SKM-1 treated with dmso at 0.1 percent for 144 hours (cell line): ENCODE results near the gene CCNK.

Source experiments
- DNase-seq: peaks from one replicate; lab custom pipeline; 2025; ENCODE audit not compliant: unreplicated experiment; lab: John Stamatoyannopoulos, UW

Gene CCNK

DNA sequence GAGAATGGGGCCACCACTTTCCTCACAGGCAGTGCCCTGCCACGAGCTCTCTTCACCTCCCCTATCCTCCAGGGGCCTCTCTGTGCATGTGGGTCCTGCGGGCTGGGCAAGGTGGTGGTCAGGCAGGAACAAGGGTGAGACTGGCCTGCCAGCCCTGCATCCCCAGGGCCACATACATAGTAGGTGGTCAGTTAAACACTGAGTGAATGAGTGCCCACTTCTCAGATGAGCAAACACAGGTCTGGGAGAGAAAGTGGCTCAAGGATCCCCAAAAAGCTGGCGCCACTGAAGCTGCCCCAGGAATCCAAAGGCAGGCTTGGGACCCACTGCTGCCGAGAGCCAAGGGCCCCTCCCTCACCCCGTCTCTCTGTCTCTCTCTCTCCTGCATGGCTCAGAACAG is 51.1 kb downstream of the CCNK start:
- DNase-seq, result no peak

DNA sequence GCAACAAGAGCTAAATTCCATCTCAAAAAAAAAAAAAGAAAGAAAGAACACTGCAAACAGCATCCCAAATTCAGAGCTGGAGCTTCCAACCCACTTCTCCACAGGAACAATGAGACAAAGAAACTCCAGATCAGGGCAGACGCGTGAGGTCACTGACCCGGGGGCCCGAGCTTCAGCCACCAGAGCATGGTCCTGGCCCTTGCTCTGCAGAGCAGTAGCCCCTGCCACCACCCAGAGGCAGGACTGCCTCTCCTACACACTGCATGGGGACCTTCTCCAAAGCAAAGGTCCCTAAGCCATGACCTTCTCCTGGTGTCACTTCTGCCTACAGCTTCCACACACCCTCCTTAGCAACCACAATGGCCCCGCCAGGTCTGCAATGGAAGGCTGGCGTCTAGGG is 53.1 kb downstream of the CCNK start:
- DNase-seq, result no peak

DNA sequence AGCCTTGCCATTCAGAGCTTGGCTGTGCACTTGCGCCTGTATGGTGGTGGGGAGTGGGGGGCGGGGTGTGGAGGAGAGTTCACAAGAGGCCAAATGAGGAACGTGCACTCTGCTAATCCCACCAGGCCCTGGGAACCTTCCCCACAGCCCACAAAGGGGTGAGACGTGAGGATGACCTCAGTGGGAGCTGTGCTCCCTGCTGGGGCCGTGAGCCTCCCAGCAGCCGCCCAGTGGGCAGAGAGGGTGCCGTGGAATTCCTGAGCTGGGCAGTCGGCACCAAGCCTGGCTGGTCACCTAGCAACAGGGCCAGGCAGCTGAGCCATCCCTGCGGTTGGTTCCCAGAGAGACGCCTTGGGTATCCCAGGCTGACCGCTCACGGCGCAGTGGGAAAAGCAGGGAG is 53.7 kb downstream of the CCNK start:
- DNase-seq, result no peak

DNA sequence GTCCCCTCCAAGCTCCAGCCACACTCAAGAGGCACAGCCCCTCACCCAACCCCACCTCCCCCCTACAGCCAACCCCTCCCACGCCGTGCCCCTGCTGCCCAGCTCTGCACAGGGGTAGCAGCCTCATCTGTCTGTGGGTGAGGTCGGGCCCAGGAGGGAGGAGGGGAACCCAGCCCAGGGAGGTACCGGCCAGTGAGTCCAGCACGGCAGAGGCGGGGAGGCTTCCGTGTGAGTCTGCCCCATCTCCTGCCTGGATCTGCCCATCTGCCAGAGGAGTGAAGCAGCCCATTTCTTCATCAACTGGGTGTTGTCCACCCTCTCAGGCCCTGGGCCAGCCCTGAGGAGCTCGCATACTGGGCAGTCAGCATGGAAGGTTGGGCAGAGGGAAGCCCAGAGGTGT is 54.2 kb downstream of the CCNK start:
- no peak for DNase-seq

DNA sequence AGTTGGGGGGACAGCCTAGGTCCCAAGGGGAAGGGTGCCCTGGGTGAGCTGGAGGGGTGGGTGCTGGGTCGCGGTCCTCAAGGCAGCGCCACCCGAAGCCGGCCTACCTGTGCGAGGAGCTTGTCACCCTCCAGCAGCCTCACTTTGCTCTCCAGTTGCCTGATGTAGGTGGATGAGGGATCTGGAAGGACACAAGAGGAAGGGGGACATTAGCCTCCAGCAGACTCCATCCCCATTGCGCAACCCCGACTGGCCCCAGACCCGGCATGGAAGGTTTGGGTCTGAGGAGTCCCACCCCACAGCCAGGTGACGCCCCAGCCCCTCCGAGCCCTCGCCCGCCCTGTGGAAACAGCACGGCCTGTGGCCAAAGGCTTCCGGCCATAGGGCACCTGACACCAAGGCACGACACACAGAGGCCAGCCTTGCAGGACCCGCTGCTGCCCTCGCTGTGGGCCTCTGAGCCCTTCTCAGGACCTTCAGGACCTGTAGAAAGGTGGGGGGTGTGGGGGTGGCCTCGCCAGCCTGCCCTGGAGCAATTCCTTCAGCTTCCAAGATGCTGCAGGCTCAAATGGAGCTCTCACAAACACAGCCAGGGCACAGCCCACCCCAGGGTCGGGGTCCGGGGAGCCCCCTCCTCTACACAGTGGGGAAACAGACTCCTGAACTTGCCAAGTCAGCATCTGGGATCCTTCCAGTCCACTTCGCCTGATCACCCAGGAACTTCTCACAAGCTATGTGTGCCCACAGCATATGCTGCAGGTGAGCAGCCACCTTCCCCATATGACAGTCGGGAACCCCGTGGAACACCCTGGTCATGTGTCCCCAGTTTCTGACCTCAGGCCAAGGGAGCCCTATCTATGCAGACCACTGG is 54.9 kb downstream of the CCNK start:
- DNase-seq, result no peak

DNA sequence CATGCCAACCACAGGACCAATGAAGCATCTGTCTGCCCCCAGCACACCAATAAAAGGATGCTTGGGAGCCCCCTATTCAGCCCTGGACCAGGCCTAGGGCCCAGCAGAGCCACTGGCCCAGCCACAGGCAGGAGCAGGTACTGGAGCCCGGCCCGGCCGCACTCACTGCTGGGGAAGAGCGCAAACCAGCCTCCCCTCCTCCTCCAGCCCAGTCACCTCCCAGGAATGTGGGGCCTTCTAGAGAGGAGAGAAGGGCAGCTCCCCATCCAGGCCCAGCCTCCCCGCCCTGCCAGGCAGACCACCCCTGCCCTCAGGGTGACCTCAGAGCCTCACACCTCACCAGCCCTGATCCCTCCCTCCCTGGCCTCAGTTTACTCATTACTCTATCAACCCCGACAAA is 56.2 kb downstream of the CCNK start:
- DNase-seq, result no peak

DNA sequence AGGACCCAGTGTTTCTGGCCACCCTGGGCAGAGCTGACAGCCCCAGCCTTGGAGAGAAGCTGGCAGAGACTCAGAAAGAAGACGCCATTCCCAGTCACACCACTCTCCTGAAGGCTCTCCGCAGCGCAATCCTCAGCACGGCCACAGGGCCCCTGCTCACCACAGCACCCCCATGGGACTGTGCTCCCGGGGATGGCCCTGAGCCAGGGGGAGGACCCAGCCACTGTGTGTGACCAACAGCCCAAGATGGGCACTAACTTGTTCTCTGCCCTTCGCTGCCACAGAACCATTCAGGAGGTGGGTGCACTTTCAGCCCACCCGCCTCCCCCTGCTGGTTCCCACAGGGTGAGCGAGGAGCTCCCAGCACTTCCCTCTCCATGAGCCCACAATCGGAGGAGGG is 57.1 kb downstream of the CCNK start:
- no peak for DNase-seq

DNA sequence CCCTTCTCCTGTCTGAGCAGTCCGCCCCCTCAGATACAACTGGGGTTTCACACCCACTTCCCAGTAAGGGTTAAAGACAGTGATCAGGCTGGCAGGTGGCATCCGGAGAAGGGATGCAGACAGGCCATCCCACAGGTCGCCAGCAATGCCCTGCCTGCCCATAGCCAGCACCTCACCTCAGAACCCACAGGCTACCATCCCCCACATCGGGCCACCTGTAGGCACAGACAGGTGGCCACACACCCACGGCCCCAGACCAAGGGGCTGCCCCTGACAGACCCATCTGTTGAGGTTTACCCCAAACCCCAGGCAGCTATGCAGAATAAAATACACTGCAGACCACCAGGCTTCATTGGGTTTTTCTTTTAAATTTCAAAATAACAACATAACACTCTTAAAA is 57.5 kb downstream of the CCNK start:
- no peak for DNase-seq

DNA sequence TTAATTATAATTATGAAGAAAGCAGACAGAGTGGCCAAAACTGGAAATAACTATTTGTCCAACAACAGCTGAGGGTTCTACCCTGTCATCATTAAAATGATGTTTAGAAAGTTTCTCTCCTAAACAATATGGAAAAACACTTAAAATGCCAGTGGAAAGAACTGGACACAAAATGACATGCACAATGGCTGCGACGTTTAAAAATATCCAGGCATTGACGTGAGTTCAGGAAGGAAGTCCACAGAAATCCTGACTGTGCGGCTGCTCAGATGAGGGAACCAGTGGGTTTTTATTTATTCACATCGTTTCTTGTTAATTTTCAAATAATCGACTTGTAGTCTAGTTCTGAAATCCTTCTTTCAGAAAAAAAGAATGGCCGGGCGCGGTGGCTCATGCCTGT is 58.3 kb downstream of the CCNK start:
- no peak for DNase-seq

DNA sequence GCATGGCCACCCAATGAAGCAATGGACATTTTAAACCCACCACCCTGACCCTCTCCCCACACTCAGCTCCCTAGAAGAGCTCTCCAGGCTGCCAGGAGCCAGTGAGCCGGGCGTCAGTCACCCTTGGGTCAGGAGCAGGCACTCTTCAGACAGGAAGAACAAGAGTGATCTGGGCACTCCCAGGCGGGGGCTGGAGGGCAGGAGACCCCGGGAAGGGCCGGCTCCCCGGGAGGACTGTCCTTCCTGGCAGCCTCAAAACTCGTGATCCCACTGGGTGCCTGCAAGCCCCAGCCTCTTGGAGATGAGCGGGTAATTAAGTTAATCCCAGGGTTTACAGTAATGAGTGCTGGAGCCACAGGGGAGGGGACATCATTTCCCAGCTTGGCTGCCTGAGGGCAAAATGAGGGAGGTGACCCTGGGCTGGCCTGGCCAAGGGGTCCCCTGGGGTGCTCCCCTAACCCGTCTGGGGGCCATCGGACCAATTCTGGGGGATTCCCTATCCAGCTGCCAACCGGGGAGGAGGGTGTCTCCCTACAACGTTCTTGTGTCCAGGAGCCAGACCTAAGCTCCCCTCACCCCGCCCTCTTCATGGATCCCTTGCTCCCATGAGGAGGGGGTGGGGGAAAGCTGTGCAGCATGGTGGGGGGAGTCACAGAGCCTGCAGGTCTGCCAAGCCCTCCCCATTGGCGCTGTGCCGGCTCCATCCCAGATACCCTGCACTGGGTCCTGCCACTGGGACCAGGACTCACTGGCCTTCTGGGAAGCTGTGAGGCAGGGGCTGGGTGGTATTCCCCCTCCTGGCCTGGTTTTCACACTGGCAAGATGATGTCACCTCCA is 59.2 kb downstream of the CCNK start:
- no peak for DNase-seq

DNA sequence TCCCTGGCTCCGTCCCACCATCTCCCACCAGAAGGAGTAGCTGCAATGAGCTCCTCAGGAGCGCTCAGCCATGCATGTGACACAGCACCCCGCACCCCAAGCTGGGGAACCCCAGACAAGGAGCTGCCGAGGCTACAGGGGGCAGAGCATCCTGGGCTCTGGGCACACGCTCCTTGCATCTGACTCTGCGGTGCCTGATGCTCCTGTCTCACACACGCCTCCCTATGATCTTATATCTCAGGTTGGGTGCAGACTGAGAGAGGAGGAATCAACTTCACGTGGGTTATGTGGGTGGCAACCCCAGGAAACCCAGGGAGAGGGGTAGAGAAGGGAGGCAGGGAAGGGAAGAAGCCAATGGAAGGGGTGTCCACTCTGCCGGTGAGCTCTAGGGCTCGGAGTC is 60.0 kb downstream of the CCNK start:
- no peak for DNase-seq

DNA sequence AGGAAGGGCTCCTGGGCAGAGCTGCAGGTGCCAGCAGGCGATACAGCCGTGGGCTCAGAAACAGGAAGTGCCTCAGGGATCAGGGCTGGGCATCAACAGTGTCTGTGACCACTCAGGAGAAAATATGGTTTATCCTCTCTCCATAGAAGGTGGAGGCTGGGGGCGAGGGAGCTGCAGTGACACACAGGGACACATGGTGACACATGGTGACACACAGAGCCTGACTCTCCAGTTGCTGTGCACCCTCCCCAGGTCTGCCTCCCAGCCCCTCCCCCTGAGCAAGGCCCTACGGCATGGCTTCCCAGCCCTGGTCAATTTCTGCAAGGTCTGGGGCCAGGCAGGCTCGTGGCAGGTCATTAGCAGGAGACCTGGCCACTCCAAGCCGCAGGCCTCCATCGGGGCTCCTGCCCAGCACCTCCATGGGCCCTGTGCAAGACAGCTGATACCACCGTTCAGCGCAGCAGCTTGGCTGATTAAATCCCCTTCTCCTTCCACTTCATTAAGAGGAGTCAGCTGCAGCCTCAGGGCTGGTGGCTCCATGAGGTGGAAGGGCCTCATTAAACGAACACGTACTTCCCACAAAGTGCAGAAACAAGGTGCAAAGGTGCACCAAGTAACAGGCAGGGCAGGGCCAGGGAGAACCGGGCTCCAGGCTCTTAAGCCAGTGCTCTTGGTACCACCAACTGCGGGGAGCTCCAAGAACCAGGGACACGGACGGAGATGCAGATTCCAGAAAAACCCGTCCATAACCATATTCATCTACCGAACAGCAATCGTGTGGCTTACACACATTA is 60.7 kb downstream of the CCNK start:
- DNase-seq, result no peak

DNA sequence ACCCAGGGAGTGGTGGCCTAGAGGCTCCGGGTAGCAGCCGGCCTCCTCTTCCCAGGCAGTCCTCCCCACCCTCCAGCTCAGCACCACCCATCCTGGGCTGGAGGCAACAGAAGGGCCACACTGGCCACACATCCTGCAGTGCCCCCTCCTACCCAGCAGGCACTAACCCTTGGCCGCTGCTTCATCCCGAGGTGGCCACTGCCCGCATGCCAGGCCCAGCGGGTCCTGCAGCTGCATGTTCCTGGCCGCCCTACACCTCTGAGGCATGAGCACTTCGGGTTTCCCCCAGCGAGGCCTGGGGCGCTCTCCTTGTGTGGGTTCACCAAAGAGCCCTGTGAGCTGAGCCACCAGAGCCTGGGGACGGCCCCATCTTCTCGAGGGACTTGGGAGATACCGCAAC is 61.4 kb downstream of the CCNK start:
- DNase-seq, result no peak

DNA sequence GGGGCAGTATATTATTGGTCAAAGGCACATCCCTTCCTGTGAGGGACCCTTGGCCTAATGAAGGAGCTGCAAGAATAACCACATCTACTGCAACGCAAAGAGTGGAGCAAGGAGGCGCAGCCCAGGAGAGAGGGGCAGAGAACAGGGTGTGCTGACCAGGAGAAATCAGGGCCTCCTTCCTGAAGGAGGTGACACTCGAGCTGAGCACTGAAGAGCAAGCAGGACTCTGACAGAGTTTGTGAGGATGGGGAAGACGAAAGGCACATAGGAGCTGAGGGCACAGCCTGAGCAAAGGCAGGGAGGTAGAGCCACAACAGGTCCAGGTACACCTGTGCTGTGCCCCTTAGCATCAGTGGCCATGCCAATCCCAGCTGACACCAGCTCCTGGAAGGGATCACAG is 62.2 kb downstream of the CCNK start:
- DNase-seq, result no peak

DNA sequence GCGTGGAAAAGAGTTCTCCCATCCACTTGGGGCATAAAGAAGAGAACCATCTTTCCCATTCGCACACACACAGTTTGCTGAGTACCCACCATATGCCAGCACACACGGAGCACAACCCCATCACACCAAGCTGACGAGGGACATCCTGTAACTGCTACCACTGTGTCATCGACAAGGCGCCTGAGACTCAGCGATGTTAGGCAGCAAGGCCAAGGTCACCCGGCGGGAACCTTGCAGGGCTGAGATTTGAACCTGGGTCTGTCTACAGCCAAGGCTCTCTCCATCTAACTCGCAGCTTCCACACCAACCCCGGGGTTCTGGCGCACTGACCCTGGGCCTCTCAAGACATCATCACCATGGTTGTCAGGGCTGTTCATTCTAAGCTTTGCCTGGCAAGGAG is 62.8 kb downstream of the CCNK start:
- no peak for DNase-seq

DNA sequence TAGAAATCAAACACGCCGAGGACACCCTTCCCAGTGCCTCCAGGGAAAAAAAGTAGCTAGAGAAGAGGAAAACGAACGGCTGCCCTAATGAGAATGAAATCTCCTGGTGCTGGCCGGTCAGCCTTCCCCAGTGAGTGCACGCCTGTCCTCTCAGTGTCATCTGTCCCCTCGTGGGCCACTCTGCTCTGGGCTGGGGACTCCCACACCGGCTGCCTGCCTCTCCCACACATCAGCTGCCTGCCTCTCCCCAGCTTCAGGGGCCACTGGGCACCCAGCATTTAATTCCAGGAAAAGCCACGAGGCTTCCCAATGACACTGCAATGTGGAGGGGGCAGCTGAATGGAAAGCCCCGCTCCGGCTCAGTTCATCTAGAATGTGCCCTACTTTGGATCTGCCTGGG is 63.8 kb downstream of the CCNK start:
- no peak for DNase-seq

DNA sequence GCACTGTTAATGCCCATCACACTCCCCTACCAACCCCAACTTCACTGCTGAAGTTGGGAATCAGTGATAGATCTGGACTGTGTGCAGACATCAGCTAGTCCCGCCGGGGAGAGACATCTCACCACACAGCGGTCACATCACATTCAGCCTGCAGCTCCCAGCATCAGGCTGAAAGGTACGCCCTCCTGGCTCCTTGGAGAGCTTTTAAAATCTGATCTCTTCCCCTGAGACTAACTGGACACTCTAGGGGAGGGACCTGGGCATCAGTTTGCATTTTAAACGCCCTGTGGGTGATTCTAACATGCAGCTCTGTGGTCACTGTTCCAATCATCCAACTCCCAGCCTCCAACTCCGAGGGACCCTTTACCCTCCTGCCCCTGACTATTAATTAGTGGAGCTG is 64.4 kb downstream of the CCNK start:
- no peak for DNase-seq

DNA sequence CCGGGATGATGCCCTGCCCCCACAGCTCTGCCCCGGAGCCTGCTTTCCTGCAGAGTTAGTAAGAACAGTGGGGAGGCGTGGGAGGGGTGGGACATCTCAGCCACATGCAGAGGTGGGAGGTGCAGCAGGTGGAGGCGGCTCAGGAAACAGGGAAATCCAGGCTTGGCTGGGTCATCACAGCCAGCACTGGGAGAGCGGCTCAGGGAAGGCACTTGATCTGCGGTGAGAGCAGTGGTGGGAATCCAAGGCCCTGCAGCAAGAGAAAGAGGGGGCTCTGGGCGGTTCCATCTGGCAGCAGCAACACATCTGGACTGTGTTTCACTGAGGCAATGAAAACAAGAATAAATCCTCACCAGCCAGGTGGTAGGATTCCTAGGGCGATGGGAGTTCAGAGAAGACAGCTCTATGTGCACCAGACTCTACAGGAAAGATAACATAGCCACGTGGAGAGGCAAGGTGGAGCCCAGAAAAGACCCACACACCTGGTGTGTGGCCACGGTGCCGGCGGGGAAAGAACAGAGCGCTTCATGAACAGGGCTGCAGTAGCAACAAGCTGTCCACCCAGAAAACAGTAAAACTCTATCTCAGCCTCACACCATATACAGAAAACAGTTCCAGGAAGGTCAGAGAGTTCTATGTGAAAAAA is 65.1 kb downstream of the CCNK start:
- no peak for DNase-seq

DNA sequence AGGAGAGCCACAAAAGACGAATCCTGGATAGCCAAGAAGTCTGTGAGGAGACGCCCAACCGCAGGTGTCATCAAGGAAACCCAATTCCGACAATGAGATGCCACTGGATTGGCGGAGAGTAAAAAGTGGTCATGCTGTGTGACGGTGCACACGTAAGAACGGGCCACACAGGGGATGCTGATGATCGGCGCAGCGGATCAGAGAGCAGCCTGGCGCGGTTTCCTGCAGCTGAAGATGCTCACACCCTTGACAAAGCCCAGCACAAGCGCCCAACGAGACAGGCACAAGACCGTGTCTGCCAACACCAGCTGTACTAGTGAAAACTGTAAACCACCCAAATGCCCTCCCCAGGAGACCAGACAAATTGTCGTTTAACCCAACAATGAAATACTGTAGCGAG is 67.0 kb downstream of the CCNK start:
- DNase-seq, result no peak

DNA sequence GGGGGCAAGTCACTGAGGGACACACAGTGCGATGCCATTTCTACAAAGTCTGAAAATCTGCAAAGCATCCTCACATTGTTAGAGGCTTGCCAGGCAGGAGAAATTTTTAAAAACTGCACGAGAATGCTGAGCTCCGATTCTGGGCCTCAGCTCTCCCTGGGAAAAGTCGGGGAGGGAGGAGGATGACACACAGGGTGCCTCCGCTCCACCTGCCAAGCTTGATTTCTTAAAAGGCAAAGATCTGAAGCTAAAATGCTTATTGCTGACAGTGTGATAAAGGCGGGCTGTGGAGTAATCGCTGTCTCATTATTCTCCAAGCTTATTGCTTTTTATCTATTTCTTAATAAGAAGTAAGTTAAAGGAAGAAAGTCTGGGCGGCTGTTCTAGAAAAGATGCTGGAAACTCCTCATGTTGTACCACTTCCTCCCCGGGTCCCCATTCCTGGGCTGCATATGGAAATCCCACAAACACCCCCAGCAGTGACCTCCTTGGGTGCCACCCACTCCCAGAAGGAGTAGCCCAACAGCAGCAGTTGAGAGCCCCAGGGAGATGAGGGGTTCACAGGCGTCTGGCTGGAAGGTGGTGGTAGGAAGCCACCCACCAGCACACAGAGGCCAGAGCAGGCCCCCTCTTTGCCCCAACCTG is 67.8 kb downstream of the CCNK start:
- DNase-seq, result no peak

DNA sequence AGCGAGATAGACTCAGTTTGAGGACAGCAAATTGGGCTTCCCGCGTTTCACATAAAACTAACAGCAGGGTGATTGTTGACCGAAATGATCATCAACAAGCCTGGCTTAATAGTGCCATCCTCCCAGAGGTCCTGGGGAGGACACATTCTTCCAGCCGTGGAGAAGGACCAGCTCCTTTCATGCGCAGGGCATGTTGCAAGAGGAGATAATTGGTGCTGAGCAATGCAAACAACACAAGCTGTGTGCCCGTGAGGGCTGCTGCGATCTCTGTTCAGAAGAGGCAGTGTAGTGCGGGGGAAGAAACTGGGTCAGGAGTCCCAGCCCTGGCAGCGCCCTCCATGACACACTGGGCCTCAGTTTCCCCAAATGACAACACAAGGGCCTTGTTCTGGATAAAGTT is 68.5 kb downstream of the CCNK start:
- no peak for DNase-seq
